GDM1 (cell line): ENCODE results near the gene KIF26A.

ENCODE experiments used
- DNase-seq: peaks from one replicate; lab custom pipeline; 2025; lab: John Stamatoyannopoulos, UW

The KIF26A gene

DNA sequence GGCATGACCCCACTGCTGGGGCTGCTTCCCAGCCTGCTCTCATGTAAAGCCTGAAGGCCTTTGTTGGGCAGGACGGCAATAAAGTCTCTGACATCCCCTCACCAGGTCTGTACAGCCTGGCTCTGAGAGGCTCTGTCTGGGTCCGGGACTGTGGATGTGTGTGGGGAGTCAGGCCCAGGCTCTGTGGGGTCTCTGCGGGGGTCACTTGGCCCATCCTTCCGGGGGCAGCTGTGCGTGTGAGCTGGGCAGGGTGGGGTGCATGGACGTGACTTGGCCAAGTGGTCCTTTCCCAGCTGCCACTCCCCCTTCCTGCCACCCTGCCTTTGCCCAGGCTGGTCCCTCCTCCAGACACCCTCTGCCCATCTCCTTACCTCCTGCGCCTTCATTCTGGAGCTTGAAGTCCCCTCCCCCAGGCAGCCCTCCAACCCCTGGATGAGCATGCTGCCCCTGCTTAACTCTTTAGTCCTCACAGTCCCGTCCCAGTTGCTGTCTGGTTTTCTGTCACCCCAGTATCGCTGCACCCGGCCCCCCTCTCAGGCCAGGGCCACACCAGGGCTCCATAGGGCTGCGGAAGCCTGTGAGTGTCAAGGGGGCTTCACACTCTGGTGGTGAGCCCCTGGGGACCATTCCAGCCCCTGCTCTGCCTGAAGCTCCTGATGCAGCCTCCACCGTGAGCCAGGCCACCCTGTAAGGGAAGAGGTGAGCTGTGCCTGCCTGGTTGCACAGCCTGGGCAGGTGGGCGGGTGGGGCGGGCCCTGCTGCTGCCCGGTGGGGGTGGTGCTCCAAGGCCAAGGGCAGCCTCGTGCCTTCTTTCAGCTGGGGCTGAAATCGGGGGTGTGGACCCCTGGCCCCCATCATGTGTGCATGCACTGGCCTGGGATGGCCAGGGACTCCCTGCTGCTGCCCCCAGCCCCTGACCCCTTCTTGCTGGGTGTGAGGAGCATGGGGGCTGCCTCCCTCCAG lies 25.5 kb upstream of the KIF26A start:
- no peak for DNase-seq

DNA sequence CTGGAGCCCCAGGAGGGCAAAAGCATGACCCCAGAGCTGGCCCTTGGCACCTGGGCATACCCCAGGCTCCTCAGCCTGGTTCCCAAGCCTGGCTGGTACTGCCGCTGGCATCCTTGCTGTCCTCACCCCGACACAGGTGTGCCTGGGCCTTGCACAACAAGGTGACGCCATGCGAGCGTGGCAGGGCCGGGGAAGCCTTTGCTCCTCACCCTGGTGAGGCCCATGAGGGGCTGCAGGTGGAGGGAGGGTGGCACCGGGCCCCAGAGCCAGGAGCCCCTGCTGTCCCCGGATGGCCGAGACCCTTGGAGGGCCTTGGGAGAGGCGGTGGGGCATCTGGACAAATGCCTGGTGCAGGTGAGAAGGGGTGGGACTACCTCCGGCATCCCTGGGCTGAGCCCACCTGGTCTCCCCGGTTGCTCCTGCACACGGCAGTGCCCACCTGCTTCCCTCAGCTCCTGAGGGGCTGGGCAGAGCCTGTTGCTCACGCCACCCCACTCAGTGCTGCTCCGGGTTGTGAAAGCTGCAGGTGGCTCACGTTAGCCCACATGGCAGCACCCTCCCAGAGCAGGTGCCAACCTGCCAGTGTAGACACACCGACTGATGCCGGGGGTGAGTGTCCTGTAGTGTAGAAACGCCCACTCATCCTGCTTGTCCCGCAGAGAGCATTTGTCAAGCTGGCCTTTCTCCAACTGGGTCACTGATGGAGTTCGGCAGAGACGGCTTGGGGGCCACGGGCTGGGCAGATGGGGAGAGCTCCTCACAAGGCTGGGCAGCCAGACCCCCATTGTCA lies 24.6 kb upstream of the KIF26A start:
- DNase-seq, result no peak

- DNase-seq, result no peak
These were observed 23.8 kb upstream of the KIF26A start for GRCh38 chr14:104114421-104115130.

GRCh38 chr14:104115131-104115600 lies 23.2 kb upstream of the KIF26A start:
- DNase-seq, result no peak

- no peak for DNase-seq
These were observed 22.6 kb upstream of the KIF26A start for GRCh38 chr14:104115691-104116287.

GRCh38 chr14:104116288-104116755 lies 22.1 kb upstream of the KIF26A start:
- DNase-seq, result no peak

- DNase-seq, result no peak
These were observed 21.5 kb upstream of the KIF26A start for GRCh38 chr14:104116756-104117340.

- DNase-seq, result no peak
These were observed 20.9 kb upstream of the KIF26A start for GRCh38 chr14:104117341-104118005.

- DNase-seq, result no peak
These were observed 20.2 kb upstream of the KIF26A start for GRCh38 chr14:104118006-104118844.

DNA sequence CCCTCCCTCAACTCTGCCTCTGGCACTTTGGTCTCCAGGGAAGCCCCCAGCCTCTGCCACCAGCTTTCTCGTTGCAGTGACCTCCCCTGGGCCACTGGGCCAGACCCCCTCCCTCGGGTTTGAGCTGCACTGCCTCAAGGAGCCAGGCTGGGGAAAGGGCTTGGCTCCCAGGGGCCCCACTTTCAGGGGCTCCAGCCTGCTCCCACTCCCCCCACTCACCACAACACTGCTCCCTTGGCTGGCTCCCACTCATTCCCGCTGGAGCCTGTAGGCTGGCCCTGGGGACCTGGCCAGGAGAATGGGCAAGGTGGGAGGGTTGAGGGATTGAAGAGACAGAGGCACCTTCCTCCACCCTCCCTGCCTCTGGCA lies 19.3 kb upstream of the KIF26A start:
- DNase-seq, result no peak

DNA sequence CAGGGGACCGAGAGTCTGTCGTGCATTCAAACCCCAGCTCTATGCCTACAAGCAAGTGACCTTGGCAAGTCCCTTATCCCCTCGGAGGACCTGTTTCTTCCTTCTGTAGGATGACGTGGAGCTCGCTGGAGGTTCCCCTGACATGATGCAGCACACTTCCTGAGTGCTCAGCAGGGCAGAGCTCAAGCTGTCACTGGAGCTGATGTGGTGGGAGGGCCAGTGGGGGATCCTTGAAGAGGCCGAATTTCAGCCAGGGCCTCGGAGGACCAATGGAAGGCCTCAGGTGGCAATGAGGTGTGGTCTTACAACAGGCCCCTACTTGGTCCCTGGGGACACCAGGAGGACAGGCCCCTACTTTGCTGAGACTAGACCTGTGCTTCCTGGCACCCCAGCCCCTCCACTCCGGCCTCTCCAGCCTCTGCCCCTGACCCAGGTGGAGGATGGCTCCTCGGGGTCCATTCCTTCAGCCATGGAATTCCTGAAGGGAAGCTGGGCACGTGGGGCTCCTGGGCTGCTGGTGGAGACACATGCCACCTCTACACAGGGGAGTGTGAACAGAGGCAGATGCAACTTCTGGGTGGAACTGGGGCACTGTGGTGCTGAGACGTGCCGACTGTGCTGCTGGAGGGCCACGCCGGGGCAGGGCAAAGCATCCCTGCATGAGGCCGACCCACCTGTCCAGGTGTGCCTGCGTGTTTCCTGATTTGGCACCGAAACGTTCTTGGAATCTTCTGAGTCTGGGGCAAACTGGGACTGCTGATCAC lies 18.7 kb upstream of the KIF26A start:
- DNase-seq, result no peak

GRCh38 chr14:104120281-104120741 lies 18.1 kb upstream of the KIF26A start:
- no peak for DNase-seq

DNA sequence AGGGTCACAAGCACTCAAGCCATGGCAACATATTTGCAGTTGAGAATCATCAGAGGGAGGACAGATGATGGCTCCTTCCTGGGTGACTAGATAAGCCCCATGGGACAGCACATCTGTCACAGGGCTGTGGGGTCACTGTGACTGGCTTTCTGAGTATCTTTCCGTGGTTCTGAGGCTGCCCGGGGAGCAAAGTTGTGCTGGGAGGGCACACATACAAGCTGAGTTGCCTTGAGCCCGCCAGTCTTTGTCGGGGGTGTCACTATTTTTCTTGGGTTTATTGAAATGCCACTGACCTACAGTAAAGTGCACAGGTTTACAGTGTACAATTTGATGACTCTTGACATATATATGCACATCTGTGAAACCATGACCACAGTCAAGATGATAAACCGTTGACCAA lies 17.2 kb upstream of the KIF26A start:
- no peak for DNase-seq

DNA sequence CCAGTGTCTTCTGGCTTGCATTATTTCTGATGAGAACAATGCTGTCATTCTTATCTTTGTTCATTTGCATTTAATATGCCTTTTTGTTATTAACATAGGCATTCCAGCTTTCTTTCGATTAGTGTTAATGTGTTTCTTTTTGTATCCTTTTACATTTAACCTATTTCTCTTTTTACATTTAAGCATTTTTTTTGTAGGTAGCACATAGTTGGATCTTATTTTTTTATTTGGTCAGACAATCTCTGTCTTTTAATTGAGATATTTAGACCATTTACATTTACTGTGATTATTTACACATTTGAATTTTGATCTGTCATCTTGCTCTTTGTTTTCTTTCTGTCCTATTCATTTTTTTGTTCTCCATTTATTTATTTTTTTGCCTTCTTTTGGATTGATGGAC lies 14.5 kb upstream of the KIF26A start:
- DNase-seq, result no peak

GRCh38 chr14:104125011-104125410 lies 13.4 kb upstream of the KIF26A start:
- no peak for DNase-seq

GRCh38 chr14:104126753-104127152 lies 11.6 kb upstream of the KIF26A start:
- no peak for DNase-seq

- DNase-seq, result no peak
These were observed 9.4 kb upstream of the KIF26A start for GRCh38 chr14:104128981-104129380.

DNA sequence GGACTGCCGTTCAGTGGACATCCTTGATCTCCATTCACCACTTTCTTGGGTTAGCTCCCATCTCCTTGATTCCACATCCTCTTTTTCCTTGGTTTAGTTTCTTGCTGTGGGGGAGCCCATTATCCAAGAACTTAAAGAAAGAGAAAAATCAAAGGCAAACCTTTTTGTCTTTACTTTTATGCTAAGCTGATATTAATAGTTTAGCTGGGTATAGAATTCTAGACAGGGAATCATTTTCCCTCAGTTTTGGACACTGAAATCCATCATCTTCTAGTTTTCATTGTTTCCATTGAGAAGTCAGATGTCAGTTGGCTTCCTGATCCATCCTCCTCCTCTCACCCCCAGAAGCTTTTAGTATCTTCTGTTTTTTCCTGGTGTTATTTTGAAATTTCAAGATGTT lies 8.8 kb upstream of the KIF26A start:
- no peak for DNase-seq
